GM19240 (cell line): ENCODE data around the gene ASPHD2.
A peak's percentile ranks its signal among the peaks of the same experiment; 100 is the strongest.
"Not testable (repeated sequence)": the region's sequence is repeated elsewhere in the genome, so short reads cannot be mapped to it uniquely, and the experiment has no call there.

Experiments
- DNase-seq: peaks from one replicate; pipeline ENCODE4 v3.0.0; 2011; ENCODE audit warnings: low spot score; ENCODE audit not compliant: insufficient read length

The ASPHD2 gene

GRCh38 chr22:26428515-26429457, at the start of gene ASPHD2:
Gene ASPHD2, plus strand, starts transcription at chr22:26429260. Its CDS starts 4,356 bp downstream, at chr22:26433616.
- peak; percentile 70 for DNase-seq

GRCh38 chr22:26380072-26380830, 48.8 kb upstream of the ASPHD2 start:
- DNase-seq = no peak

GRCh38 chr22:26382782-26383181, 46.3 kb upstream of the ASPHD2 start:
- DNase-seq = no peak

DNA sequence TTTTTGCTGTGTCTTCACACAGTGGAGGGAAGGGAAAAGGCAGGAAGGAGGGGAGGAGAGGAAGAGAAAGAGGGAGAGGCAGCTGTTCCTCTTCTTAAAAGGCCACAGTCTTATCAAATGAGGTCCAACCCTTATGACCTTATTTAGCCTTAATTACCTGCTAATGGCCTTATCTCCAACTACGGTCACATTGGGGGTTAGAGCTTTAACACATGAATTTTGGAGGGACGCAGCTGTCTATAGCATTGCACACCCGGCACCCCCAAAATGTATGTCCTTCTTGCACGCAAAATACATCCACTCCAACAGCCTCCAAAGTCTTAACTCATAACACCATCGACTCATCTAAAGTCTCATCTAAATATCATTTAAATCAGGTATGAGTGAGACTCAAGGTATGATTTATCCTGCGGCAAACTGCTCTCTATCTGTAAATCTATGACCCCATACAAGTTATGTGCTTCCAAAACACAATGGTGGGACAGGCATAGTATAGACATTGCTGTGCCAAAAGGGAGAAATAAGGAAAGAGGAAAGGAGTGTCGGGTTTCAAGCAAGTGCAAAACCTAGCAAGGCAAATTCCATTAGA, 45.0 kb upstream of the ASPHD2 start:
- no peak for DNase-seq

DNA sequence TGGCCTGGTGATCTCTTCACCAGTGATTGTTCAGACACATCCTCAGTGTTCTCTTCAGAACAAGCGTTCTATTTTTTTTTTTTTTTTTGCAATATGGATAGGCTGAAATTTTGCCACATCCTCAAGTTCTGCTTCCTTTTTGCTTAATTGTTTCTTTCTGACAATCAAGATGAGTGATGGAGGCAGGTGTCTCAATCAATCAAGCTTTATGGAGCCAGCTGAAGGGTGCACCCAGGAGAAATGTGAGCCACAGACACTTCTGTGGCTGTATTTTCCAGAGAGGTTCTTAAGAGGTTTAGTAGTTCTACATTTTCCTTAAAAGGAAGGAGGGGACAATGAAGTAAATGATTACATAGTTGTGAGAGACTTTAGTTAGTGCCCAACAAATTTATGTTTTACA, 43.9 kb upstream of the ASPHD2 start:
- DNase-seq = no peak

- no peak for DNase-seq
Measured at GRCh38 chr22:26389125-26389524, 39.9 kb upstream of the ASPHD2 start.

GRCh38 chr22:26391091-26391490, 38.0 kb upstream of the ASPHD2 start:
- DNase-seq = no peak

DNA sequence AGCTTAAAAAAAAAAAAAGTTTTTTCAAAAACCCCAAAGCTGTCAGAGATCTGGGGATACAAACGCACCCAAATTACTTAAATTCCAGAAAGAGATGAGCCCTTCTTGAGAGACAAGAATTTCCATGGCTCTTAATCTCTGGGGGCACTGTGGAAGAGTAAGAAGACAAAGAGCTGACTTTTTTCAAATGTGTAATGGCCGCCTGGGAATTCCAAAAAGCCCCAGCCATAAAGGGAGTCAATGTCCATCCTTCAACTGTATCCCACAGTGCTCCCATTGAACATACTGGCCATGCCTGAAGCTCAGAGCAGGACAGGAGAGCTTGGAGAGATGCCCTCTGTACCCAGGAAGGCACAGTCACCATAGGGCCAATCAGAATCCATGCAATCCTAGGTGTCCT, 37.4 kb upstream of the ASPHD2 start:
- DNase-seq = no peak

DNA sequence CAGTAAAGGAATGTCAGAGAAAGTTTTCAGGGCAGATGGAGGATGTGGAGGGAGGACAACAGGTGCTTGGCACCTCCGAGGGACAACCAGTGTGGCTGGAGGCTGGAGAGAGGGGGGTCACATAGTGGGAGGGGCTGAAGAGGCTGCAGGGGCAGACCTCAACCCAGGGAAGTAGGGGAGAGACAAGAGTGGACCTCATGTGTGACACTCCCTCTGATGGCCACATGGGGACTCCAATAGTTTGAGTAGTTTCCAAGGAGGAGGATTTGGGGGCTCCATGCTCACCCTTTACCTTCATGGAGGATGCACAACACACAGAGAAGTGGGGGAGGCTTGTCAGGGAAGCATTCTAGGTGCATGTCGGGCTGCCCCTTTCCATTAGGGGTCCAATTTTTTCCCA, 35.1 kb upstream of the ASPHD2 start:
- DNase-seq = no peak

DNA sequence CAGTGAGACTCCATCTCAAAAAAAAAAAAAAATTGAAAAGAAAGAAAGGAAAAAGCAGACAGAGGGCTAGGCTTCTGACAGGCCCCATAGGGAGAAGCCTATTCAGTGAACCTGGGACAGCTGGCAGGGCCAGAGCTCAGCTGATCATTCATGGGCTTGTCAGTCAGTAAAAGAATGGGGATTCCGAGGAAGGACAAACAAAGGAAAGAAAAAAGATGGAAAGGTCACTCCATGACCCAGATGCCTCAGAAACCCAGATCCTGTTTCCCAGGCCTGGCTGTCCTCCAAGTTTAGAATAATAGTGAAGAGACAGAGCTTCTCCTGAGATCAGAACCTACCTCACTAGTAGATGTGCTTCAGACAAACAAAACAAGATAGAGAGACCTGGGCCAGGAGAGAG, 34.3 kb upstream of the ASPHD2 start:
- DNase-seq = no peak

DNA sequence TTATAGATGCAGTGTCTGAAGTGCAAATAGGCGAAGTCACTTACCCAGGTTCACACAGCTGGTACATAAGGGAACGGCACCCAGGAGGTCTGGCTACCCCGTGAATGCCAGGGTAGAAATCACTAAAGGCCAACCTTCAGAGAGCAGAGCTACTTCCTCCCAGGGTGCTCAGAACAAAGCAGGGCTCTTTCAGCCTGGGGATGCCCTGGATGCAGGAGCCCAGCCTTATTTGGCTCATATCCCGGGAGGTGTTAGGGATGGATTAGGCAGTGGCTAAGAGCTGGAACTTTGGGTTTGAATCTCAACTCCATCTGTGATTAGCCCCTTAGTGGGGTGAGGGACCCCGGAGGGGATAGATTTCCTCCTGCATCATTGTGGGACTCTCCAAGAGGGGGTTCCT, 33.1 kb upstream of the ASPHD2 start:
- no peak for DNase-seq

GRCh38 chr22:26398741-26399153, 30.3 kb upstream of the ASPHD2 start:
- DNase-seq = peak; percentile 64

GRCh38 chr22:26399289-26399688, 29.8 kb upstream of the ASPHD2 start:
- DNase-seq = no peak

GRCh38 chr22:26401726-26402125, 27.3 kb upstream of the ASPHD2 start:
- DNase-seq = no peak

DNA sequence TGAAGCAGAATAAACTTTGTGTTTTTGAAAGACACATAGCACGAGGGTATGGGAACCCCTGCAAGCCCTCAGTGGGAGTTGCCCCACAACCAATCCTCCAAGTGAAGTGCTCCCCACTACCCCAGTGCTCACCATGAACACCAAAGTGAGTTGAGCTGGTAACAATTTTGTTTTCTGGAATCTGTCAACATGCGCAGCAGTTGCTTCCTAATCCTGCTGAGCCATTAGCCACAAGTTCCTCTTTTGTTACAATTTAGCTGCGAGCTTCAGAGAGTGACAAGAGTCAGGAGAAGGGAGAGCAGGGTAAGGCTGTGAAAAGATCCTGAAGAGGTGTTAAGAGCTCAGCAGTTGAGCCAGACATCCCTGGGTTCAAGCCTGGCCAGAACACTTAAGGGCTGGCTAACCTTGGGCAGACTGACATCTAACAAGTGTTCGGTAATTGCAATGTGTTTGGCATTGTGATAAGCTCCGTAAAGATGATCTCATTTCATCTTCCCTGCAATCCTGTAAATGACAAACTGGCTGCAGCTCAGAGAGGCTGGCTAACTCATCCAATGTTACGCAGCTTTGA, 24.1 kb upstream of the ASPHD2 start:
- DNase-seq = no peak

- no peak for DNase-seq
Measured at GRCh38 chr22:26406118-26406517, 22.9 kb upstream of the ASPHD2 start.

DNA sequence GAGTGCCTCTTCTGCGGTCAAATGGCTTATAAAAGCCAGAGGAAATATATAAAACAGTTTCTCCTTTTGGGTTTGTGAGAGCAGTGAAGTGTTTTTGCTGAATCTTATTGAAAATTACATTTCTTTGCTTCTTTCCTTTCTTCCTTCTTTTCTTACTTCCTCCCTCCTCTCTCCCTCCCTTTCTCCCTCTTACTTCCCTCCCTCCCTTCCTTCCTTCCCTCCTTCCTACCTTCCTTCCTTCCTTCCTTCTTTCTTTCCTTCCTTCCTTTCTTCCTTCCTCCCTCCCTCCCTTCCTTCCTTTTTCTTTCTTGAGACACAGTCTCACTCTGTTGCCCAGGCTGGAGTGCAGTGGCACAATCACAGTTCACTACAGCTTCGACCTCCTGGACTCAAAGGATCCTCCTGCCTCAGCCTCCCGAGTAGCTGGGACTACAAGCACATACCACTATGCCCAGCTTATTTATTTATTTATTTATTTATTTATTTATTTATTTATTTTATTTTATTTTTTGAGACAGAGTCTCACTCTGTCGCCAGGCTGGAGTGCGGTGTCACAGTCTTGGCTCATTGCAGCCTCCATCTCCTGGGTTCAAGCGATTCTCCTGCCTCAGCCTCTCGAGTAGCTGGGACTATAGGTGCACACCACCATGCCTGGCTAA, 20.4 kb upstream of the ASPHD2 start:
- DNase-seq = not testable (repeated sequence)

DNA sequence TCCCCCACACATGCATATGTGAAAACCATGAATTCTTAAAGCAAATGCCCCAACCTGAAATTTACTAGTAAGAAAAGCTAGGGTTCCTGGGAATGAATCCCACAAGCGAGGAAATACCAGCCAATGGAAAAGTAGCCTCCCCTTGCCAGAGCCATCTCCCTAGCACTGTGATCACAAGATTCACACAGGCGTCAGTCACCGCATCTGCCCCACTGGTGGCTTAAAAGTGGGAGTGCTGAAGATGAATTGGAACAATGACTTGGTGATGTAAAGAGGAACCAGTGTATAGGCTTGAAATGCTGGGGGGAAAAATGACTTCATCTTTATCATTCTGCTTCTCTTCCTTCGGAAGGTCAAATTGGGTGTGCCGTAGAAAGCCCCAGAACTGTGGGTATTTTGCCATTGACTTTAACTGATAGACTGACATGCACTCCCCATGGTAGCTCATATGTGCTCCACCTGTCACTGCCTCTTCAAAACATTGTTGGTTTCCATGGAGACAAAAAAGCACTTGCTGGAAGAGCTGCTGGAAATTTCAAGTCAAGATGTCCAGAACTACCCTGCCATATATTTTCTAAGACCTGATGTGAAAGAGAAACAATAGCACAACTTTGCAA, 19.2 kb upstream of the ASPHD2 start:
- DNase-seq = no peak

DNA sequence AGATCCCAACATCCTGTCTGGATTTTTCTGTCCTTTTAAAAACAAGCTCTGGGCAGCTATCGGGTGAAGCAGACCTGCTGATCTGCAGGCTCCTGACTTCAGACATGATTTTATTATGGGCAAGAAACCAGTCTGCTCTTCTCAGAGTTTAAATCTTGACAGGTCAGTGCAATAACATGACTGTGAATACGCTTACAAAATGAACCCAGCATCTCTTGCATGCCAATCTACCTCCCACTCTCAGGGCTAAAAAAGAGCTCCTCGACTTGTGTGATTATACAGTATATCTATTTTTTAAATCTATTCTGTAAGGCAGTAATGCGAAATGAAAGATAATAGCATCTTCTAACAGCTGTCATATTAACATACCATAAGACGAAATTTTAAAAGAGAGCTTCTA, 18.7 kb upstream of the ASPHD2 start:
- DNase-seq = no peak

DNA sequence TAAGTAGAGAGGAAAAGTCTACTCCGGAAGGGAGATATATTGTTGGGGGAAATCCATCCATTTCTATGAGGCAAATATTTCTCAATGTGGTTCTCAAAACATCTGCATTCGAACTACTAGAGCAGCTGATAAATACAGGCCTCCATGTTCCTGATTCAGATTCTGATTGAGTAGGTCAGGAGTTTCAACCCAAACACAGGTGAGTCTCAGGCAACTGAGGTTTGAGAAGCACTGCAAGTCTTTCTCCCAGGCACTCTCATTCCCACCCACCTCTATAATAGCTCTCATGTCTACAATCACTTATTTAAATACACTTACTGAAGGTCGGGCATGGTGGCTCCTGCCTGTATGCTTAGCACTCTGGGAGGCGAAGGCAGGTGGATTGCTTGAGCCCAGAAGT, 14.7 kb upstream of the ASPHD2 start:
- DNase-seq = no peak

DNA sequence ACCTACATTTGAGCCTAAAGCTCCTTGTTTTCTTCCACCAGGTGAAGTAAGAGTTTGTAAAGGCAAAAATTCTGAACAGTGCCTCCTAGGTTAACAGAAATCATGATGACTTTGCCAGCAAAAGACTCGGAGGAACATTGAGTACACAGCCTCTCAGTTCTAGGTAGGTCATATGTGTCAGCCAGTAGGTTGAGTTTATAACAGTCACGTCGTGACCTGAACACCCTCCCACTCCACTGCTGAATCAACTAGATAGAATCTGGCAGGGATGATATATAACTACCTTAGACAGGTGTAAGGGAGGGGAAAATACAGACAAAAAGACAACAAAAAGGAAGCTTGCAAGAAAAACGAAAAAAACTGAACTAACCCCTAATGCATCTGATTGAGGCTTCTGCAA, 12.8 kb upstream of the ASPHD2 start:
- no peak for DNase-seq
